Loucy (cell line): Measurements from ENCODE around the gene GLIPR2.
"Not testable (repeated sequence)": the region's sequence is repeated elsewhere in the genome, so short reads cannot be mapped to it uniquely, and the experiment has no call there.

ENCODE experiments used
- H2AFZ ChIP-seq: fragments of 200-600 bp; sonication (generic); 2 replicates; pipeline ENCODE4 v1.6.0; 2016; ENCODE audit warnings: antibody characterized with exemption, mild to moderate bottlenecking, low read length, moderate library complexity
- H3F3A ChIP-seq: fragments of 200-600 bp; 2 replicates; pipeline ENCODE4 v1.6.0; 2016; ENCODE audit warnings: antibody characterized with exemption, low read depth, mild to moderate bottlenecking
- H3K27me3 ChIP-seq: fragments of 200-600 bp; sonication (generic); 2 replicates; pipeline ENCODE4 v1.6.1; 2014; ENCODE audit warnings: low read length, mild to moderate bottlenecking; ENCODE audit not compliant: insufficient read depth, poor library complexity, severe bottlenecking
- H3K36me3 ChIP-seq: fragments of 200-600 bp; sonication (generic); 2 replicates; pipeline ENCODE4 v1.6.1; 2016; ENCODE audit warnings: low read length; ENCODE audit not compliant: insufficient read depth
- H3K4me1 ChIP-seq: fragments of 200-600 bp; sonication (generic); 2 replicates; pipeline ENCODE4 v1.5.1; 2014; ENCODE audit warnings: low read length, mild to moderate bottlenecking; ENCODE audit not compliant: insufficient read depth, poor library complexity, severe bottlenecking
- H3K4me2 ChIP-seq: fragments of 200-600 bp; sonication (generic); 2 replicates; pipeline ENCODE4 v1.6.0; 2014; ENCODE audit warnings: antibody characterized with exemption, low read length, low read depth, mild to moderate bottlenecking; ENCODE audit not compliant: poor library complexity, severe bottlenecking
- H3K4me3 ChIP-seq: fragments of 200-600 bp; sonication (generic); 2 replicates; pipeline ENCODE4 v1.5.1; 2014; ENCODE audit warnings: low read length, mild to moderate bottlenecking, mixed read lengths; ENCODE audit not compliant: poor library complexity, severe bottlenecking
- H3K79me2 ChIP-seq: fragments of 200-600 bp; sonication (generic); 2 replicates; pipeline ENCODE4 v1.6.1; 2014; ENCODE audit warnings: low read length; ENCODE audit not compliant: insufficient read depth
- H3K9ac ChIP-seq: fragments of 200-600 bp; sonication (generic); 2 replicates; pipeline ENCODE4 v1.6.0; 2014; ENCODE audit warnings: mild to moderate bottlenecking, low read depth, low read length, moderate library complexity; ENCODE audit not compliant: poor library complexity, severe bottlenecking
- H3K9me2 ChIP-seq: fragments of 200-600 bp; sonication (generic); replicated peaks from 2 replicates; pipeline ENCODE4 v1.6.1; 2016; ENCODE audit warnings: low read depth, low read length, mixed read lengths
- H3K9me3 ChIP-seq: fragments of 200-600 bp; sonication (generic); 2 replicates; pipeline ENCODE4 v1.6.1; 2014; ENCODE audit warnings: mild to moderate bottlenecking, antibody characterized with exemption, low read length, low read depth; ENCODE audit not compliant: insufficient read depth
- H4K20me1 ChIP-seq: fragments of 200-600 bp; sonication (generic); 2 replicates; pipeline ENCODE4 v1.6.0; 2014; ENCODE audit warnings: antibody characterized with exemption, low read length, mild to moderate bottlenecking; ENCODE audit not compliant: insufficient read depth, poor library complexity, severe bottlenecking
- CTCF ChIP-seq: fragments of 200-600 bp; sonication (generic); conservative IDR thresholded peaks from 2 replicates; pipeline ENCODE4 v1.5.1; 2014; ENCODE audit warnings: mild to moderate bottlenecking, antibody characterized with exemption, low read length
- EZH2phosphoT487 ChIP-seq: fragments of 200-600 bp; IDR thresholded peaks from 2 replicates; pipeline ENCODE4 v1.6.1; 2018; ENCODE audit warnings: antibody characterized with exemption, mild to moderate bottlenecking, moderate library complexity, borderline replicate concordance

The GLIPR2 gene

DNA sequence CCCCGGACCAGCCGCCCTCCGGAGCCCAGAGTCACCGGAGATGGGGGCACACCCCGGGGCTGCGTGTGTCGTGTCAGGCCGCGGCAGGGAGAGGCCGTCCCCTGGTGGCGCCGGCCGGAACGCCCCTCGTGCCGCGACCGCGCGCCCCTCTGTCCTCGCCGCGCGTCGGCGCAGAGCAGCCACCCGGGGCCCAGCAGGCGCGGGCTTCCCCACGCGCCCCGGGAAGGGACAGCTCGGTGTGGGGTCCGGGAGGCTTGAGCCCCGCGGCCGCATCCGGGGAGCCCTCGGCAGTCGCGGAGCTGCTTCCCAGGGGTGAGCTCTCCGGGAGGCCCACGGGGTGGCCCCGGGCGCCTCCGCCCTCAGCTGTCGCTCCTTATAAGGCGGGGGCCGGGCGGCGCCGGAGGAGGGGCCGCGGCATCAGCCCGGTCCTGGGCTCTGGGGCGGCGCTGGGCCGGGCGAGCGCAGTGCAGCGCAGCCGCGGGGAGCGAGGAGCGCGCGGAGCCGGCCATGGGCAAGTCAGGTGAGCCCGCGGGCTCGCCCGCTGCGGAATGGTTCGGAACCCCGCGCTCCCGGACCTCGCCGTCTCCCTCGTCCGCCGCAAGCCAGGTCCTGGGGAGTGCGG is at the start of gene GLIPR2:
Gene GLIPR2, plus strand, starts transcription at position 462 of the 622 bp plus-strand sequence. Its CDS starts 46 bp downstream, at position 508.
- no peaks in the 10 kb centered on the region for H3K27me3 ChIP-seq
- H2AFZ ChIP-seq, result peak within 1 kb of the TSS; percentile 69
- H3K9me2 ChIP-seq, result no peaks in the 10 kb centered on the region
- peak within 1 kb of the TSS; percentile 73 for H3K4me3 ChIP-seq
- no peaks in the 10 kb centered on the region for H3K36me3 ChIP-seq
- H3K79me2 ChIP-seq, result peaks cover 44% of the 10 kb centered on the region
- peak within 1 kb of the TSS; percentile 80 for H3K4me2 ChIP-seq
- peak within 1 kb of the TSS; percentile 78 for H3K9ac ChIP-seq
- peaks cover 48% of the 10 kb centered on the region for H3K4me1 ChIP-seq
- H4K20me1 ChIP-seq, result peaks cover 9% of the 10 kb centered on the region
- TF ChIP-seq EZH2phosphoT487 (no peak), CTCF (peak; percentile 43)
- H3K9me3 ChIP-seq, result no peaks in the 10 kb centered on the region
- no peaks in the 10 kb centered on the region for H3F3A ChIP-seq

DNA sequence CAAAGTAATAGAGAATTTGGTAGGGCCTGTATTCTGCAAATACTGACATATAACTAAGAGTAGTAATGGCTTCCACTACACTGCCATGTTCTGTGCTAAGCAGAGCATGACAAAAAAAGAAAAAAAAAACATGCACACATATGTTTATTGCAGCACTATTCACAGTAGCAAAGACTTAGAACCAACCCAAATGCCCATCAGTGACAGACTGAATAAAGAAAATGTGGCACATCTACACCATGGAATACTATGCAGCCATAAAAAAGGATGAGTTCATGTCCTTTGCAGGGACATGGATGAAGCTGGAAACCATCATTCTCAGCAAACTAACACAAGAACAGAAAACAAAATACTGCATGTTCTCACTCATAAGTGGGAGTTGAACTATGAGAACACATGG is 49.5 kb upstream of the GLIPR2 start:
- not testable (repeated sequence) for H2AFZ ChIP-seq, H3F3A ChIP-seq, H3K4me3 ChIP-seq, H3K4me1 ChIP-seq, H3K4me2 ChIP-seq, H3K9ac ChIP-seq, H3K9me3 ChIP-seq, H3K79me2 ChIP-seq, H3K27me3 ChIP-seq, H4K20me1 ChIP-seq, H3K9me2 ChIP-seq
- H3K36me3 ChIP-seq, result peaks cover 10% of the 10 kb centered on the region; the same call in 1 of the 2 replicates

- H2AFZ ChIP-seq, result no peak overlapping the region
- no peaks in the 10 kb centered on the region for H3K4me1 ChIP-seq
- H3K4me2 ChIP-seq, result no peak overlapping the region
- H3K79me2 ChIP-seq, result no peaks in the 10 kb centered on the region
- H3K27me3 ChIP-seq, result no peaks in the 10 kb centered on the region
- H3K9ac ChIP-seq, result no peak overlapping the region
- TF ChIP-seq CTCF (no peak), EZH2phosphoT487 (no peak)
- no peaks in the 10 kb centered on the region for H3F3A ChIP-seq
- peaks cover 10% of the 10 kb centered on the region; the same call in 1 of the 2 replicates for H3K36me3 ChIP-seq
- H3K9me3 ChIP-seq, result no peaks in the 10 kb centered on the region
- no peaks in the 10 kb centered on the region for H3K9me2 ChIP-seq
- no peaks in the 10 kb centered on the region for H4K20me1 ChIP-seq
- H3K4me3 ChIP-seq, result no peak overlapping the region
Observed at GRCh38 chr9:36088020-36088419, 48.5 kb upstream of the GLIPR2 start.
